OCI-LY1 (cell line): ENCODE data around the gene CYGB.

ENCODE experiments used
- H2AFZ ChIP-seq: fragments of 200-600 bp; sonication (generic), shearing (Covaris generic); 2 replicates; pipeline ENCODE4 v1.6.0; 2014; ENCODE audit warnings: antibody characterized with exemption, mild to moderate bottlenecking, low read length
- H3F3A ChIP-seq: fragments of 200-600 bp; sonication (generic), shearing (Covaris generic); 2 replicates; pipeline ENCODE4 v1.6.0; 2014; ENCODE audit warnings: mild to moderate bottlenecking, antibody characterized with exemption, low read length, moderate library complexity; ENCODE audit not compliant: insufficient read depth
- H3K27ac ChIP-seq: fragments of 200-600 bp; sonication (generic); 2 replicates; pipeline ENCODE4 v1.5.1; 2014; ENCODE audit warnings: low read length, mixed run types, mild to moderate bottlenecking, low read depth; ENCODE audit not compliant: poor library complexity, severe bottlenecking
- H3K27me3 ChIP-seq: fragments of 200-600 bp; sonication (generic); 2 replicates; pipeline ENCODE4 v1.6.0; 2014; ENCODE audit warnings: antibody characterized with exemption, mild to moderate bottlenecking, low read length, moderate library complexity; ENCODE audit not compliant: insufficient read depth
- H3K36me3 ChIP-seq: fragments of 200-600 bp; sonication (generic); 2 replicates; pipeline ENCODE4 v1.6.1; 2014; ENCODE audit warnings: mild to moderate bottlenecking, antibody characterized with exemption, low read length, moderate library complexity, mixed read lengths; ENCODE audit not compliant: insufficient read depth
- H3K4me1 ChIP-seq: fragments of 200-600 bp; sonication (generic); 2 replicates; pipeline ENCODE4 v1.5.1; 2014; ENCODE audit warnings: mild to moderate bottlenecking, low read length, moderate library complexity; ENCODE audit not compliant: insufficient read depth, severe bottlenecking
- H3K4me2 ChIP-seq: fragments of 200-600 bp; sonication (generic), shearing (Covaris generic); 2 replicates; pipeline ENCODE4 v1.6.1; 2014; ENCODE audit warnings: low read length
- H3K4me3 ChIP-seq: fragments of 200-600 bp; sonication (generic); 2 replicates; pipeline ENCODE4 v1.5.1; 2014; ENCODE audit warnings: low read length, low read depth, mild to moderate bottlenecking, mixed read lengths; ENCODE audit not compliant: poor library complexity, severe bottlenecking
- H3K79me2 ChIP-seq: fragments of 200-600 bp; shearing (Covaris generic); 2 replicates; pipeline ENCODE4 v1.6.1; 2016; ENCODE audit warnings: mixed run types, low read length, mixed read lengths; ENCODE audit not compliant: insufficient read depth
- H3K9ac ChIP-seq: fragments of 200-600 bp; sonication (generic), shearing (Covaris generic); 2 replicates; pipeline ENCODE4 v1.6.1; 2014; ENCODE audit warnings: mild to moderate bottlenecking, low read length, mixed read lengths
- H3K9me2 ChIP-seq: fragments of 200-600 bp; sonication (generic), shearing (Covaris generic); 2 replicates; pipeline ENCODE4 v1.6.1; 2014; ENCODE audit warnings: low read depth, mild to moderate bottlenecking, low read length, mixed read lengths
- H3K9me3 ChIP-seq: fragments of 200-600 bp; shearing (Covaris generic); 2 replicates; pipeline ENCODE4 v1.6.1; 2014; ENCODE audit warnings: low read length, mixed read lengths
- H4K20me1 ChIP-seq: fragments of 200-600 bp; sonication (generic), shearing (Covaris generic); 2 replicates; pipeline ENCODE4 v1.6.0; 2016; ENCODE audit warnings: mild to moderate bottlenecking, low read length; ENCODE audit not compliant: insufficient read depth
- EZH2 ChIP-seq: fragments of 200-600 bp; sonication (generic), shearing (Covaris generic); IDR thresholded peaks from 2 replicates; pipeline ENCODE4 v1.8.0; 2017; ENCODE audit warnings: borderline replicate concordance, mixed run types, mild to moderate bottlenecking, antibody characterized with exemption, low read length, moderate library complexity, mixed read lengths
- TF ChIP-seq, protein P1 (sequence below): fragments of 200-600 bp; sonication (generic), shearing (Covaris generic); IDR thresholded peaks from 2 replicates; pipeline ENCODE4 v1.5.1; 2017; ENCODE audit warnings: mild to moderate bottlenecking, antibody characterized with exemption, low read length, moderate library complexity, mixed read lengths

CYGB gene

DNA sequence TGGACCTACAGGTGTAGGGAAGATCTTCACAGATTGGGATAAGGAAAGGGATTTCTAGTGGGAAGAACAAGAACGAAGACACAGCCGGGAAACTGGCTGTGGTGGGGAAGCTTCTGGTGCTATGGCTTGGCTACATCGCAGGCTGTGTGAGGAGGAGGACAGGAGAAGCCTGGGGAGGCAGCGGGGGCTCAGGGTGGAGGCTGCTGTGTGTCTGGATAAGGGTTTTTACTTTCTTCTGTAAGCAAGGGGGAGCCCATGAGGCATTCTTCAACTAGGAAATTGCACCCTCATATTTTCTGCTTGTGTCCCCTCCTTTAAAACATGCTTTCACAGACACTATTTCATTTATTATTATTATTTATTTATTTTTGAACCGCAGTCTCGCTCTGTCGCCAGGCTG is 33.4 kb downstream of the CYGB start:
- Histone ChIP-seq H3K27me3 (no peaks in the 10 kb centered on the region), H3K4me3 (no peak overlapping the region), H3K4me2 (no peak overlapping the region), H3K9ac (no peak overlapping the region), H2AFZ (no peak overlapping the region), H3K27ac (no peak overlapping the region), H4K20me1 (no peaks in the 10 kb centered on the region), H3K9me2 (no peaks in the 10 kb centered on the region), H3K4me1 (peaks cover 40% of the 10 kb centered on the region), H3K79me2 (no peaks in the 10 kb centered on the region), H3K9me3 (no peaks in the 10 kb centered on the region), H3F3A (no peaks in the 10 kb centered on the region), H3K36me3 (no peaks in the 10 kb centered on the region)
- no peak for TF ChIP-seq EZH2
- TF ChIP-seq, protein P1, sequence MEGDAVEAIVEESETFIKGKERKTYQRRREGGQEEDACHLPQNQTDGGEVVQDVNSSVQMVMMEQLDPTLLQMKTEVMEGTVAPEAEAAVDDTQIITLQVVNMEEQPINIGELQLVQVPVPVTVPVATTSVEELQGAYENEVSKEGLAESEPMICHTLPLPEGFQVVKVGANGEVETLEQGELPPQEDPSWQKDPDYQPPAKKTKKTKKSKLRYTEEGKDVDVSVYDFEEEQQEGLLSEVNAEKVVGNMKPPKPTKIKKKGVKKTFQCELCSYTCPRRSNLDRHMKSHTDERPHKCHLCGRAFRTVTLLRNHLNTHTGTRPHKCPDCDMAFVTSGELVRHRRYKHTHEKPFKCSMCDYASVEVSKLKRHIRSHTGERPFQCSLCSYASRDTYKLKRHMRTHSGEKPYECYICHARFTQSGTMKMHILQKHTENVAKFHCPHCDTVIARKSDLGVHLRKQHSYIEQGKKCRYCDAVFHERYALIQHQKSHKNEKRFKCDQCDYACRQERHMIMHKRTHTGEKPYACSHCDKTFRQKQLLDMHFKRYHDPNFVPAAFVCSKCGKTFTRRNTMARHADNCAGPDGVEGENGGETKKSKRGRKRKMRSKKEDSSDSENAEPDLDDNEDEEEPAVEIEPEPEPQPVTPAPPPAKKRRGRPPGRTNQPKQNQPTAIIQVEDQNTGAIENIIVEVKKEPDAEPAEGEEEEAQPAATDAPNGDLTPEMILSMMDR: no peak

DNA sequence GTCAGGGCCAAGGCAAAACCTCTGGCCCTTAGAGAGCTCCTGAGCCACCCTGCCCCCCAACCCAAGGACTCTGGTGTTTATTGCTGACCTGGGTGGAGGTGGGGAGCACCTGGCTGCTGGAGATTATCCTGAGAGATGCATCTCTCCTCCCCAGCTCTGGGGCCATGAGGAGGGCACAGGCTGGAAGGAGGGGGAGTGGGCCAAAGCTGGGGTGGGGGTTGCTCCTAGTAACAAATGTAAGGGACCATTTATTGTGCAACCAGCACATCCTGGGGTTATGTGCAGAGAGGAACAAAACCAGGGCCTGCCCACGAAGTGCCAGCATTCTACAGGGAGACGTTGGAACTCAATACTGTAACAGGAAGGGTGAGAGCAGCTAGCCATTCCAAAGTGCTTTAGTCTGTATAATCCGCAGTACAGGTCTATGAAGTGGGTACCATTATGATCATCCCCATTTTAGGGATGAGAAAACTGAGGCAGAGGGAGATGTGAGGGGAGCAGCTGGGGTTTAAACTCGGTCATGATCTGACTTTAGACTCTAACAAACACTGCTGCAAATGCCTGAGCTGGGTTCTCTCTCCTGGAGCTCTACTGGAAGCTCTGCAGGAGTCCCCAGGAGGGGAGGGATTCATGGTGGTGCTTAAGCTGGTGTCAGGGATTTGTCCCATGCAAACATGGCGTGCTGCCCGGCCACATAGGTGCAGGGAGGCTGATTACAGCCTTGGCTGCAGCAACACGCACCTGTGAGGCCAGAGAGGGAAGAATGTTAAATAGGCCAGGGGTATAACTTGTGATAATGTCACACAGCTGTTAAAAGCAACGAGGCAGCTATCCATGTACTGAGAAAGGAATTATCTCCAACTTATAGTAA is 34.9 kb downstream of the CYGB start:
- no peaks in the 10 kb centered on the region for H3F3A ChIP-seq
- H3K27me3 ChIP-seq: no peaks in the 10 kb centered on the region
- peak overlapping the region; percentile 31; the same call in 1 of the 2 replicates for H3K9ac ChIP-seq
- no peaks in the 10 kb centered on the region for H3K9me2 ChIP-seq
- no peaks in the 10 kb centered on the region for H3K79me2 ChIP-seq
- H4K20me1 ChIP-seq: no peaks in the 10 kb centered on the region
- peaks cover 48% of the 10 kb centered on the region for H3K4me1 ChIP-seq
- H3K36me3 ChIP-seq: no peaks in the 10 kb centered on the region
- peak overlapping the region; percentile 38 for H3K27ac ChIP-seq
- H3K4me3 ChIP-seq: no peak overlapping the region
- H3K9me3 ChIP-seq: no peaks in the 10 kb centered on the region
- no peak overlapping the region for H3K4me2 ChIP-seq
- TF ChIP-seq, protein P1: no peak
- TF ChIP-seq EZH2: no peak
- no peak overlapping the region for H2AFZ ChIP-seq

GRCh38 chr17:76501827-76502307 is 35.6 kb downstream of the CYGB start:
- Histone ChIP-seq H3K9me3 (no peaks in the 10 kb centered on the region), H3K27me3 (no peaks in the 10 kb centered on the region), H3K79me2 (no peaks in the 10 kb centered on the region), H3K4me1 (peaks cover 48% of the 10 kb centered on the region), H3K36me3 (no peaks in the 10 kb centered on the region), H2AFZ (no peak overlapping the region), H3F3A (no peaks in the 10 kb centered on the region), H3K4me3 (peak overlapping the region; percentile 85), H3K27ac (peak overlapping the region; percentile 38), H3K9ac (peak overlapping the region; percentile 44; the same call in 1 of the 2 replicates), H3K4me2 (peak overlapping the region; percentile 81), H4K20me1 (no peaks in the 10 kb centered on the region), H3K9me2 (no peaks in the 10 kb centered on the region)
- no peak for TF ChIP-seq EZH2
- TF ChIP-seq, protein P1: no peak
